Endothelial cell of umbilical vein (primary cell): ENCODE results near the gene PCED1B.
"Not testable (repeated sequence)": the region's sequence is repeated elsewhere in the genome, so short reads cannot be mapped to it uniquely, and the experiment has no call there.

Source experiments
- CTCF ChIP-seq, 2 donors: IDR thresholded peaks; 1 replicate in 1 of 2; 2 replicates in 1 of 2; pipeline ENCODE4 v1.5.1; 2011; ENCODE audit warnings: low read length in 2 of 2, mild to moderate bottlenecking in 2 of 2, moderate library complexity in 2 of 2, control low read depth in 1 of 2, inconsistent platforms in 1 of 2, low read depth in 1 of 2; ENCODE audit not compliant: insufficient read depth in 1 of 2; ENCODE audit errors: extremely low read depth in 1 of 2
- EZH2 ChIP-seq: IDR thresholded peaks from 2 replicates; pipeline ENCODE4 v1.6.1; 2012; ENCODE audit warnings: borderline replicate concordance, low read depth, mild to moderate bottlenecking, moderate library complexity, low read length, inconsistent platforms; ENCODE audit not compliant: severe bottlenecking
- MAX ChIP-seq: IDR thresholded peaks from 2 replicates; pipeline ENCODE4 v1.6.1; 2011; ENCODE audit not compliant: insufficient read depth, insufficient read length
- POLR2A ChIP-seq: IDR thresholded peaks from 2 replicates; pipeline ENCODE4 v1.6.1; 2012; ENCODE audit warnings: low read depth, mild to moderate bottlenecking, control low read depth, low read length
- POLR2AphosphoS5 ChIP-seq: IDR thresholded peaks from 2 replicates; pipeline ENCODE4 v1.6.1; 2012; ENCODE audit warnings: low read depth, mild to moderate bottlenecking, control low read depth, low read length, moderate library complexity; ENCODE audit not compliant: insufficient read depth

GRCh38 chr12:47170281-47170680 is 90.9 kb downstream of the PCED1B start:
- not testable (repeated sequence) for TF ChIP-seq POLR2AphosphoS5; EZH2; CTCF (IDR thresholded peaks at IDR 0.05; ENCODE audit: extremely low read depth in 1 of 2, insufficient read depth in 1 of 2, low read depth in 1 of 2, low read length in 2 of 2); POLR2A; MAX
